Memory B cell (primary cell): ENCODE data around the gene ARHGAP12.

ENCODE experiments used
- ATAC-seq: fragments of 150-1000 bp; cut with Tn5 transposase; 2 replicates; pipeline ENCODE4 v1.10.0; 2021; ENCODE audit warnings: low read depth, mild to moderate bottlenecking, moderate library complexity
- DNase-seq, 2 donors: peaks; one replicate each; pipeline ENCODE4 v3.0.0; 2022; ENCODE audit warnings: low spot score in 2 of 2
- H3K27ac Mint-ChIP-seq: one replicate; pipeline ENCODE4 v1.8.0; 2022; ENCODE audit warnings: mild to moderate bottlenecking, moderate library complexity, mixed read lengths
- H3K27me3 Mint-ChIP-seq: one replicate; pipeline ENCODE4 v1.8.0; 2022; ENCODE audit warnings: mixed read lengths
- H3K36me3 Mint-ChIP-seq: one replicate; pipeline ENCODE4 v1.8.0; 2022; ENCODE audit warnings: mild to moderate bottlenecking, mixed read lengths
- H3K4me1 Mint-ChIP-seq: one replicate; pipeline ENCODE4 v1.8.0; 2022; ENCODE audit warnings: mixed read lengths
- H3K4me3 Mint-ChIP-seq: one replicate; pipeline ENCODE4 v1.8.0; 2022; ENCODE audit warnings: mild to moderate bottlenecking, moderate library complexity, mixed read lengths
- H3K9me3 Mint-ChIP-seq: one replicate; pipeline ENCODE4 v1.8.0; 2022; ENCODE audit warnings: mixed read lengths

The ARHGAP12 gene

GRCh38 chr10:31760674-31761081, 168.0 kb downstream of the ARHGAP12 start:
- peak overlapping the region; percentile 96 for H3K4me3 Mint-ChIP-seq
- H3K4me1 Mint-ChIP-seq: peaks cover 7% of the 10 kb centered on the region
- ATAC-seq (no peak), DNase-seq (no peak)
- H3K27me3 Mint-ChIP-seq: no peaks in the 10 kb centered on the region
- H3K9me3 Mint-ChIP-seq: no peaks in the 10 kb centered on the region
- H3K27ac Mint-ChIP-seq: peak overlapping the region; percentile 79
- no peaks in the 10 kb centered on the region for H3K36me3 Mint-ChIP-seq

- H3K9me3 Mint-ChIP-seq: no peaks in the 10 kb centered on the region
- ATAC-seq: peak; percentile 88
- peaks cover 7% of the 10 kb centered on the region for H3K4me1 Mint-ChIP-seq
- no peaks in the 10 kb centered on the region for H3K36me3 Mint-ChIP-seq
- peak overlapping the region; percentile 79 for H3K27ac Mint-ChIP-seq
- DNase-seq: peak; percentile 80 to 86
- H3K4me3 Mint-ChIP-seq: peak overlapping the region; percentile 96
- H3K27me3 Mint-ChIP-seq: no peaks in the 10 kb centered on the region
Observed at GRCh38 chr10:31759799-31760626, 168.6 kb downstream of the ARHGAP12 start.

GRCh38 chr10:31759124-31759798, 169.4 kb downstream of the ARHGAP12 start:
- peak; percentile 13 to 21 for DNase-seq
- H3K27ac Mint-ChIP-seq: peak overlapping the region; percentile 91
- no peak for ATAC-seq
- peaks cover 7% of the 10 kb centered on the region for H3K4me1 Mint-ChIP-seq
- no peaks in the 10 kb centered on the region for H3K27me3 Mint-ChIP-seq
- no peaks in the 10 kb centered on the region for H3K36me3 Mint-ChIP-seq
- peak overlapping the region; percentile 96 for H3K4me3 Mint-ChIP-seq
- no peaks in the 10 kb centered on the region for H3K9me3 Mint-ChIP-seq

GRCh38 chr10:31758495-31758894, 170.1 kb downstream of the ARHGAP12 start:
- peak overlapping the region; percentile 17 for H3K4me3 Mint-ChIP-seq
- ATAC-seq: no peak
- H3K27ac Mint-ChIP-seq: no peak overlapping the region

GRCh38 chr10:31757831-31758230, 170.8 kb downstream of the ARHGAP12 start:
- ATAC-seq: no peak
- no peak for DNase-seq
- H3K27me3 Mint-ChIP-seq: no peaks in the 10 kb centered on the region
- no peaks in the 10 kb centered on the region for H3K9me3 Mint-ChIP-seq
- peaks cover 10% of the 10 kb centered on the region for H3K4me1 Mint-ChIP-seq
- H3K36me3 Mint-ChIP-seq: no peaks in the 10 kb centered on the region
- H3K4me3 Mint-ChIP-seq: peak overlapping the region; percentile 28
- H3K27ac Mint-ChIP-seq: peak overlapping the region; percentile 42

More at GRCh38 chr10:31758495-31758894, 170.1 kb downstream of the ARHGAP12 start:
- Mint-ChIP-seq H3K36me3 (no peaks in the 10 kb centered on the region), H3K9me3 (no peaks in the 10 kb centered on the region), H3K27me3 (no peaks in the 10 kb centered on the region), H3K4me1 (peaks cover 10% of the 10 kb centered on the region)
- no peak for DNase-seq

- H3K27ac Mint-ChIP-seq: peak overlapping the region; percentile 42
- H3K4me3 Mint-ChIP-seq: no peak overlapping the region
- H3K27me3 Mint-ChIP-seq: no peaks in the 10 kb centered on the region
- H3K4me1 Mint-ChIP-seq: peaks cover 10% of the 10 kb centered on the region
- no peaks in the 10 kb centered on the region for H3K9me3 Mint-ChIP-seq
- ATAC-seq: no peak
- no peak for DNase-seq
- H3K36me3 Mint-ChIP-seq: no peaks in the 10 kb centered on the region
Observed at GRCh38 chr10:31757386-31757791, 171.2 kb downstream of the ARHGAP12 start.

- ATAC-seq (no peak), DNase-seq (no peak)
- Mint-ChIP-seq H3K27ac (no peak overlapping the region), H3K27me3 (no peaks in the 10 kb centered on the region), H3K36me3 (no peaks in the 10 kb centered on the region), H3K4me1 (peaks cover 10% of the 10 kb centered on the region), H3K9me3 (no peaks in the 10 kb centered on the region), H3K4me3 (no peak overlapping the region)
Observed at GRCh38 chr10:31756729-31757110, 171.9 kb downstream of the ARHGAP12 start.

- no peak for ATAC-seq
- no peak overlapping the region for H3K4me3 Mint-ChIP-seq
- H3K36me3 Mint-ChIP-seq: no peaks in the 10 kb centered on the region
- peaks cover 10% of the 10 kb centered on the region for H3K4me1 Mint-ChIP-seq
- no peaks in the 10 kb centered on the region for H3K27me3 Mint-ChIP-seq
- DNase-seq: no peak
- no peak overlapping the region for H3K27ac Mint-ChIP-seq
- no peaks in the 10 kb centered on the region for H3K9me3 Mint-ChIP-seq
Observed at GRCh38 chr10:31756101-31756728, 172.4 kb downstream of the ARHGAP12 start.
